Neural crest cell (in vitro differentiated cells): Measurements from ENCODE around the gene CADPS. TPM values are rescaled to one million over a fixed set of nuclear protein-coding genes. Genes with fewer than 3 reads are reported as not detected.
"Not testable (repeated sequence)": the region's sequence is repeated elsewhere in the genome, so short reads cannot be mapped to it uniquely, and the experiment has no call there.

Experiments
- DNase-seq: peaks from one replicate; pipeline ENCODE4 v3.0.0; 2021; ENCODE audit warnings: low read depth, mixed read lengths, low spot score
- H3K27ac Mint-ChIP-seq: one replicate; pipeline ENCODE4 v1.8.0; 2021; ENCODE audit warnings: mild to moderate bottlenecking, mixed read lengths; ENCODE audit not compliant: unreplicated experiment
- H3K27me3 Mint-ChIP-seq: 2 replicates; pipeline ENCODE4 v1.8.0; 2021; ENCODE audit warnings: low read depth, mild to moderate bottlenecking, mixed read lengths
- H3K36me3 Mint-ChIP-seq: 2 replicates; pipeline ENCODE4 v1.8.0; 2021; ENCODE audit warnings: low read depth, mild to moderate bottlenecking, mixed read lengths
- H3K4me1 Mint-ChIP-seq: 2 replicates; pipeline ENCODE4 v1.8.0; 2021; ENCODE audit warnings: mixed read lengths
- H3K4me3 Mint-ChIP-seq: one replicate; pipeline ENCODE4 v1.8.0; 2021; ENCODE audit warnings: mild to moderate bottlenecking, mixed read lengths
- H3K9me3 Mint-ChIP-seq: 2 replicates; pipeline ENCODE4 v1.8.0; 2021; ENCODE audit warnings: mixed read lengths
- CTCF ChIP-seq: fragments of 200-600 bp; sonication (generic); conservative IDR thresholded peaks from 2 replicates; pipeline ENCODE4 v1.5.0; 2021; ENCODE audit warnings: antibody characterized with exemption, mild to moderate bottlenecking
- total RNA-seq: library from RNA; stranded (reverse); gene quantifications from 2 replicates; pipeline ENCODE4 v1.2.1, GENCODE V29; 2021

CADPS gene
- total RNA-seq, 1 donor from 2014 or later = 9.3 TPM

- no peaks in the 10 kb centered on the region for H3K4me1 Mint-ChIP-seq
- no peak overlapping the region for H3K4me3 Mint-ChIP-seq
- H3K9me3 Mint-ChIP-seq = no peaks in the 10 kb centered on the region
- H3K27ac Mint-ChIP-seq = no peak overlapping the region
- no peak for DNase-seq
- peaks cover 2% of the 10 kb centered on the region for H3K36me3 Mint-ChIP-seq
- H3K27me3 Mint-ChIP-seq = no peaks in the 10 kb centered on the region
- no peak for TF ChIP-seq CTCF
Measured at GRCh38 chr3:62585861-62586260, 289.4 kb downstream of the CADPS start.

- Mint-ChIP-seq H3K27me3 (no peaks in the 10 kb centered on the region), H3K4me3 (no peak overlapping the region), H3K4me1 (no peaks in the 10 kb centered on the region), H3K36me3 (peaks cover 8% of the 10 kb centered on the region), H3K9me3 (peaks cover 1% of the 10 kb centered on the region), H3K27ac (no peak overlapping the region)
- no peak for TF ChIP-seq CTCF
- DNase-seq = no peak
Measured at GRCh38 chr3:62584636-62585035, 290.6 kb downstream of the CADPS start.

- DNase-seq = no peak
- Mint-ChIP-seq H3K27me3 (no peaks in the 10 kb centered on the region), H3K36me3 (peaks cover 17% of the 10 kb centered on the region), H3K9me3 (peaks cover 10% of the 10 kb centered on the region), H3K4me3 (no peak overlapping the region), H3K4me1 (no peaks in the 10 kb centered on the region), H3K27ac (no peak overlapping the region)
- no peak for TF ChIP-seq CTCF
Measured at GRCh38 chr3:62582495-62583172, 292.6 kb downstream of the CADPS start.

- H3K27ac Mint-ChIP-seq, H3K27me3 Mint-ChIP-seq, H3K4me3 Mint-ChIP-seq: not testable (repeated sequence)
Measured at GRCh38 chr3:62580485-62580884, 294.7 kb downstream of the CADPS start.

GRCh38 chr3:62577153-62577552 lies 298.1 kb downstream of the CADPS start:
- peaks cover 11% of the 10 kb centered on the region for H3K9me3 Mint-ChIP-seq
- no peak overlapping the region for H3K27ac Mint-ChIP-seq
- no peak overlapping the region for H3K4me3 Mint-ChIP-seq
- peaks cover 2% of the 10 kb centered on the region for H3K27me3 Mint-ChIP-seq
- H3K4me1 Mint-ChIP-seq = no peaks in the 10 kb centered on the region
- TF ChIP-seq CTCF = no peak
- H3K36me3 Mint-ChIP-seq = peaks cover 18% of the 10 kb centered on the region
- DNase-seq = no peak

More at GRCh38 chr3:62580485-62580884, 294.7 kb downstream of the CADPS start:
- H3K4me1 Mint-ChIP-seq, DNase-seq: not testable (repeated sequence)
- peaks cover 18% of the 10 kb centered on the region for H3K36me3 Mint-ChIP-seq
- H3K9me3 Mint-ChIP-seq = peaks cover 11% of the 10 kb centered on the region

GRCh38 chr3:62574266-62574898 lies 300.8 kb downstream of the CADPS start:
- DNase-seq = no peak
- Mint-ChIP-seq H3K9me3 (peaks cover 8% of the 10 kb centered on the region), H3K4me1 (no peaks in the 10 kb centered on the region), H3K36me3 (peaks cover 7% of the 10 kb centered on the region), H3K27ac (no peak overlapping the region), H3K4me3 (no peak overlapping the region), H3K27me3 (peaks cover 2% of the 10 kb centered on the region)
- TF ChIP-seq CTCF = no peak
